ENCODE results near the gene SPATA31C1. TPM values are rescaled to one million over a fixed set of nuclear protein-coding genes. Genes with fewer than 3 reads are reported as not detected.

The SPATA31C1 gene
- total RNA-seq, 1 donor = not detected

- TF ChIP-seq, protein P1, sequence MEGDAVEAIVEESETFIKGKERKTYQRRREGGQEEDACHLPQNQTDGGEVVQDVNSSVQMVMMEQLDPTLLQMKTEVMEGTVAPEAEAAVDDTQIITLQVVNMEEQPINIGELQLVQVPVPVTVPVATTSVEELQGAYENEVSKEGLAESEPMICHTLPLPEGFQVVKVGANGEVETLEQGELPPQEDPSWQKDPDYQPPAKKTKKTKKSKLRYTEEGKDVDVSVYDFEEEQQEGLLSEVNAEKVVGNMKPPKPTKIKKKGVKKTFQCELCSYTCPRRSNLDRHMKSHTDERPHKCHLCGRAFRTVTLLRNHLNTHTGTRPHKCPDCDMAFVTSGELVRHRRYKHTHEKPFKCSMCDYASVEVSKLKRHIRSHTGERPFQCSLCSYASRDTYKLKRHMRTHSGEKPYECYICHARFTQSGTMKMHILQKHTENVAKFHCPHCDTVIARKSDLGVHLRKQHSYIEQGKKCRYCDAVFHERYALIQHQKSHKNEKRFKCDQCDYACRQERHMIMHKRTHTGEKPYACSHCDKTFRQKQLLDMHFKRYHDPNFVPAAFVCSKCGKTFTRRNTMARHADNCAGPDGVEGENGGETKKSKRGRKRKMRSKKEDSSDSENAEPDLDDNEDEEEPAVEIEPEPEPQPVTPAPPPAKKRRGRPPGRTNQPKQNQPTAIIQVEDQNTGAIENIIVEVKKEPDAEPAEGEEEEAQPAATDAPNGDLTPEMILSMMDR (IDR thresholded peaks at IDR 0.05; ENCODE audit: insufficient read depth, low read depth, low read length) = no peak
- DNase-seq (ENCODE audit: low read depth) = no peak
- H3K4me3 ChIP-seq (ENCODE audit: low read depth, low read length) = no peak overlapping the region
Measured at GRCh38 chr9:87886933-87887505, 30.7 kb upstream of the SPATA31C1 start.

DNA sequence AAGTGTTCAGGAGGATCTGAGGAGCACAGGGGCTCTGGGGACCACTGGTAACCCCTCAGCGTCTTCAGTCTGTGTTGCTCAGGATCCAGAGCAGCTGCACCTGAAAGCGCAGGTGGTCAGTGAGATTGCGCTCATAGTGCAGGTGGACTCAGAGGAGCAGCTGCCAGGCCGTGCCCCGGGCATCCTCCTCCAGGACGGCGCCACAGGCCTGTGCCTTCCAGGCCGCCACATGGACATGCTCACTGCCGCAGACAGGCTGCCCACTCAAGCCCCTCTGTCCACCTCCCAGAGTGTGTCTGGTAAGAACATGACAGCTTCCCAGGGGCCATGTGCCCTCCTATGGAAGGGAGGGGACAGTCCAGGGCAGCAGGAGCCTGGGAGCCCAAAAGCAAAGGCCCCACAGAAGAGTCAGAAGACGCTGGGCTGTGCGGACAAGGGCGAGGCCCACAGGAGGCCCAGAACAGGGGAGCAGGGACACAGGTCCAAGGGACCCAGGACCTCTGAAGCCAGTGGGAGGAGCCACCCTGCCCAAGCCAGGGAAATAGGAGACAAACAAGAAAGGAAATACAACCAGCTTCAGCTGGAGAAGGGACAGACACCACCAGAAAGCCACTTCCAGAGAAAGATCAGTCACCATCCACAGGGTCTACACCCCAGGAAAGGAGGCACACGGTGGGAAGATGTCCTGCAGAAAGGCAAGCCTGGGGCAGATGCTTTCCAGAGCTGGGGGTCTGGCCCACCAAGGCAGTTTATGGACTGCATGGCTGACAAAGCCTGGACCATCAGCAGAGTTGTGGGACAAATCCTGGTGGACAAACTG, 29.9 kb upstream of the SPATA31C1 start:
- DNase-seq (ENCODE audit: low read depth) = no peak

DNA sequence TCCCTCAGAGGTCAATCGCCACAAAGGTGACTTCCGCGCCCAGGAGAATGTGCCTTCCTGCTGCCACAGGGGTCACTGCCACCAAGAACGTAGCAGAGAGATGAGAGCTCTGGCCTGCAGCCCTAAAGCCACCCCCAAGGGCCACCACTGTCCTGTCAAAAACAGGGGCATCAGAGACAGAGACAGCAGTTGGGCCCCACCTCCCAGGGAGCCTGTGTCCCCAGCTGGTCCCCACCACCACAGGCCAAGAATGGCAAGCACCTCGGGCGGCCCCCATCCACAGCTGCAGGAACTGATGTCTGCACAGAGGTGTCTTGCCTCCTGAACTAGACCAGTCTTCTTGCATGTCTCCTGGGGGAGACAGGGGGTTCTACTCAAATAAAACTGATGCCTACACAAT, 29.3 kb upstream of the SPATA31C1 start:
- DNase-seq (ENCODE audit: low read depth) = no peak
- H3K4me3 ChIP-seq (ENCODE audit: low read depth, low read length) = no peak overlapping the region
- TF ChIP-seq, protein P1 (IDR thresholded peaks at IDR 0.05; ENCODE audit: insufficient read depth, low read depth, low read length) = no peak

More for the DNA sequence above, 29.9 kb upstream of the SPATA31C1 start:
- no peak overlapping the region for H3K4me3 ChIP-seq (ENCODE audit: low read depth, low read length)
- TF ChIP-seq, protein P1 (IDR thresholded peaks at IDR 0.05; ENCODE audit: insufficient read depth, low read depth, low read length) = no peak

GRCh38 chr9:87889065-87889881, 28.5 kb upstream of the SPATA31C1 start:
- TF ChIP-seq, protein P1 (IDR thresholded peaks at IDR 0.05; ENCODE audit: insufficient read depth, low read depth, low read length) = no peak
- no peak for DNase-seq (ENCODE audit: low read depth)
- no peak overlapping the region for H3K4me3 ChIP-seq (ENCODE audit: low read depth, low read length)

DNA sequence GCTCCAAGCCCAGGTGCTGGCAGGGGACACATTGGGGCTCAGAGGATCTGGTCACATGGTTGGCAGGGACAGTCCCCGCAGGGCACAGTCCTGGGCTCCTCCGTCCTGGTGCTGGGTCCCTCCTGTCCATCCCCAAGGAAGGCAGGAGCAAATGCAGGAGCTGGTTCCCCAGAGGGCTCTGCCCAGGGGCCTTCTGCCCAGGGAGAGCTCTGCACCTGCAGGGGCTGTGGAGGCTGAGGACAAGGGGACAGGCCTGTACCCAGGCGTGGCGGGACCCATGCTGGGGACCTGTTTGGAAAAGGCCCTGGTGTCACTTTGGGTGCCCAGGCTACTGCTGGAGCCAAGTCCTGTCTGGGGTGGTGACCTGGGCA, 27.9 kb upstream of the SPATA31C1 start:
- DNase-seq (ENCODE audit: low read depth) = no peak
- H3K4me3 ChIP-seq (ENCODE audit: low read depth, low read length) = no peak overlapping the region
- TF ChIP-seq, protein P1 (IDR thresholded peaks at IDR 0.05; ENCODE audit: insufficient read depth, low read depth, low read length) = no peak

GRCh38 chr9:87890837-87891236, 26.9 kb upstream of the SPATA31C1 start:
- TF ChIP-seq, protein P1 (IDR thresholded peaks at IDR 0.05; ENCODE audit: insufficient read depth, low read depth, low read length) = no peak
- DNase-seq (ENCODE audit: low read depth) = no peak
- H3K4me3 ChIP-seq (ENCODE audit: low read depth, low read length) = no peak overlapping the region
